Upper lobe of left lung (tissue), 6 donors: ENCODE results near the gene OCSTAMP. TPM values are rescaled to one million over a fixed set of nuclear protein-coding genes. Genes with fewer than 3 reads are reported as not detected.

ENCODE experiments used
- ATAC-seq, 2 donors: fragments of 200-7000 bp; cut with Tn5 transposase; one replicate each; pipeline ENCODE4 v1.9.1; 2022; ENCODE audit warnings: mild to moderate bottlenecking in 2 of 2, moderate library complexity in 2 of 2; ENCODE audit not compliant: low FRiP score in 2 of 2
- DNase-seq, 2 donors: peaks; one replicate each; pipeline ENCODE4 v3.0.0-alpha.2; 2019 to 2020
- H3K27ac ChIP-seq, 4 donors: fragments of 200-600 bp; sonication (generic); one replicate each; pipeline ENCODE4 v1.5.1; 2016 to 2019
- H3K27me3 ChIP-seq, 4 donors: fragments of 200-600 bp; sonication (generic); one replicate each; pipeline ENCODE4 v1.5.1; 2017 to 2019
- H3K36me3 ChIP-seq, 4 donors: fragments of 200-600 bp; sonication (generic); one replicate each; pipeline ENCODE4 v1.5.1; 2016 to 2019
- H3K4me1 ChIP-seq, 4 donors: fragments of 200-600 bp; sonication (generic); one replicate each; pipeline ENCODE4 v1.5.1; 2018 to 2019
- H3K4me3 ChIP-seq, 4 donors: fragments of 200-600 bp; sonication (generic); one replicate each; pipeline ENCODE4 v1.5.1; 2017 to 2019; ENCODE audit warnings: mild to moderate bottlenecking in 2 of 4, moderate library complexity in 1 of 4
- H3K9me3 ChIP-seq, 4 donors: fragments of 200-600 bp; sonication (generic); one replicate each; pipeline ENCODE4 v1.5.1; 2018 to 2019
- EP300 ChIP-seq, 4 donors: sonication (generic); formaldehyde crosslinking; IDR thresholded peaks; one replicate each; pipeline ENCODE4 v1.5.1; 2017; ENCODE audit warnings: antibody characterized with exemption in 4 of 4, control low read depth in 2 of 4
- POLR2A ChIP-seq, 4 donors: fragments of 450-650 bp; IDR thresholded peaks; one replicate each; pipeline ENCODE4 v1.5.1; 2016 to 2017; ENCODE audit warnings: antibody characterized with exemption in 4 of 4, mild to moderate bottlenecking in 2 of 4
- POLR2AphosphoS5 ChIP-seq, 2 donors: sonication (generic); formaldehyde crosslinking; IDR thresholded peaks; one replicate each; pipeline ENCODE4 v1.5.1; 2017; ENCODE audit warnings: antibody characterized with exemption in 2 of 2
- WGBS, 2 donors: methylation state at CpG; one replicate each; pipeline ENCODE4 v1.1.5; 2017 to 2018; 5-methylcytosine and 5-hydroxymethylcytosine counted together
- total RNA-seq, 6 donors: library from RNA; depleted of rRNA in 4 of 6; stranded (reverse); fragments of >200 nt in 4 of 6; gene quantifications; one replicate each; pipeline versions ENCODE4 v1.1.0 to v1.2.1, GENCODE V29; 2016 to 2021
- TF ChIP-seq, protein P1 (sequence below), 6 experiments: fragments of 450-650 bp in 4 of 6; fragments of 200-600 bp in 2 of 6; sonication (generic) in 2 of 6; IDR thresholded peaks; one replicate each; pipeline ENCODE4 v1.5.1; 2016 to 2019; ENCODE audit warnings: antibody characterized with exemption in 6 of 6
- donor health status: DM: no; HTN: no; CAD: no; lungs with moderate emphysema.
- donor health status: DM: no; HTN: yes; CAD: no; lungs with severe emphysema.

The OCSTAMP gene
- total RNA-seq, 6 donors from 2014 or later = not detected

DNA sequence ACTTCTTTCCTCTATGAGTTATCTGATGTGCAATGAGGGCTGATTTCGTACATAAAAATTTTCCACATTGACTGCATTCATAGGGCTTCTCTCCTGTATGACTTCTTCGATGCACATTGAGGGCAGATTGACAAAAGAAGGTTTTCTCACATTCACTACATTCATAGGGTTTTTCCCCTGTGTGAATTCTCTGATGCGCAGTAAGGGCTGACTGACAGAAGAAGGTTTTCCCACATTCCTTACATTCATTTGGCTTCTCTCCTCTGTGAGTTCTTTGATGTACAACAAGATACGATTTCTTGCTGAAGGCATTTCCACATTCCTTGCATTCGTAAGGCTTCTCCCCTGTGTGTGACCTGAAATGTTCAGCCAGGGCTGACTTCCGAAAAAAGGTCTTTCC, 48.5 kb downstream of the OCSTAMP start:
- H3K9me3 ChIP-seq = peaks cover 17 to 42% (median 40%) of the 10 kb centered on the region in 4 donors
- ATAC-seq (no peak), DNase-seq (no peak)
- no peaks in the 10 kb centered on the region for H3K4me1 ChIP-seq
- no peak overlapping the region for H3K4me3 ChIP-seq
- no peaks in the 10 kb centered on the region for H3K36me3 ChIP-seq
- 91 to 94% methylated on average over 6 of the region's 6 CpGs for WGBS, 2 donors
- no peaks in the 10 kb centered on the region for H3K27me3 ChIP-seq
- TF ChIP-seq, protein P1, sequence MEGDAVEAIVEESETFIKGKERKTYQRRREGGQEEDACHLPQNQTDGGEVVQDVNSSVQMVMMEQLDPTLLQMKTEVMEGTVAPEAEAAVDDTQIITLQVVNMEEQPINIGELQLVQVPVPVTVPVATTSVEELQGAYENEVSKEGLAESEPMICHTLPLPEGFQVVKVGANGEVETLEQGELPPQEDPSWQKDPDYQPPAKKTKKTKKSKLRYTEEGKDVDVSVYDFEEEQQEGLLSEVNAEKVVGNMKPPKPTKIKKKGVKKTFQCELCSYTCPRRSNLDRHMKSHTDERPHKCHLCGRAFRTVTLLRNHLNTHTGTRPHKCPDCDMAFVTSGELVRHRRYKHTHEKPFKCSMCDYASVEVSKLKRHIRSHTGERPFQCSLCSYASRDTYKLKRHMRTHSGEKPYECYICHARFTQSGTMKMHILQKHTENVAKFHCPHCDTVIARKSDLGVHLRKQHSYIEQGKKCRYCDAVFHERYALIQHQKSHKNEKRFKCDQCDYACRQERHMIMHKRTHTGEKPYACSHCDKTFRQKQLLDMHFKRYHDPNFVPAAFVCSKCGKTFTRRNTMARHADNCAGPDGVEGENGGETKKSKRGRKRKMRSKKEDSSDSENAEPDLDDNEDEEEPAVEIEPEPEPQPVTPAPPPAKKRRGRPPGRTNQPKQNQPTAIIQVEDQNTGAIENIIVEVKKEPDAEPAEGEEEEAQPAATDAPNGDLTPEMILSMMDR (IDR thresholded peaks at IDR 0.05) = no peak
- TF ChIP-seq POLR2A (IDR thresholded peaks at IDR 0.05) (no peak), EP300 (IDR thresholded peaks at IDR 0.05) (no peak), POLR2AphosphoS5 (IDR thresholded peaks at IDR 0.05) (no peak)
- no peak overlapping the region for H3K27ac ChIP-seq

DNA sequence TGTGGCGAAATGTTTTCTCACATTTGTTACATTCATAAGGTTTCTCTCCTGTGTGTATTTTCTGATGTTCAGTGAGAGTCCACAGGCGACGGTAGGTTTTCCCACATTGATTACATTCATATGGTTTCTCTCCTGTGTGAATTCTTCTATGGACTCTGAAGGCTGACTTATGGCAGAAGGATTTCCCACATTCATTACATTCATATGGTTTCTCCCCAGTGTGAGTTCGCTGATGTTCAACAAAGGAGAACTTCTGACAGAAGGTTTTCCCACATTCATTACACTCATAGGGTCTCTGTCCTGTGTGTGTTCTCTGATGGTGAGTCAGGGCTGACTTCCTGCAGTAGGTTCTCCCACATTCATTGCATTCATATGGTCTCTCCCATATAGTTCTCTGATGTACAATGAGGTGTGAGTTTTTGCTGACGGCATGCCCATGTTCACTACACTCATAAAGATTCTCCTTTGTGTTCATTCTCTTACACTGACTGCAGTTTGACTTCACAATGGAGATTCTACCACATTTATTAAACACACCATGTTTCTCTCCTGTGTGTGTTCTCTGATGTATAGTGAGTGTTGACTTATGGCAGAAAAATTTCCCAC, 49.0 kb downstream of the OCSTAMP start:
- Histone ChIP-seq H3K27me3 (no peaks in the 10 kb centered on the region), H3K9me3 (peaks cover 17 to 42% (median 40%) of the 10 kb centered on the region in 4 donors), H3K27ac (no peak overlapping the region), H3K36me3 (no peaks in the 10 kb centered on the region), H3K4me3 (no peak overlapping the region), H3K4me1 (no peaks in the 10 kb centered on the region)
- no peak for DNase-seq
- ATAC-seq = no peak
- 97 to 98% methylated on average over 5 of the region's 5 CpGs for WGBS, 2 donors
- TF ChIP-seq, protein P1 (IDR thresholded peaks at IDR 0.05) = no peak
- no peak for TF ChIP-seq POLR2A (IDR thresholded peaks at IDR 0.05)
- TF ChIP-seq POLR2AphosphoS5 (IDR thresholded peaks at IDR 0.05) = no peak
- TF ChIP-seq EP300 (IDR thresholded peaks at IDR 0.05) = no peak

DNA sequence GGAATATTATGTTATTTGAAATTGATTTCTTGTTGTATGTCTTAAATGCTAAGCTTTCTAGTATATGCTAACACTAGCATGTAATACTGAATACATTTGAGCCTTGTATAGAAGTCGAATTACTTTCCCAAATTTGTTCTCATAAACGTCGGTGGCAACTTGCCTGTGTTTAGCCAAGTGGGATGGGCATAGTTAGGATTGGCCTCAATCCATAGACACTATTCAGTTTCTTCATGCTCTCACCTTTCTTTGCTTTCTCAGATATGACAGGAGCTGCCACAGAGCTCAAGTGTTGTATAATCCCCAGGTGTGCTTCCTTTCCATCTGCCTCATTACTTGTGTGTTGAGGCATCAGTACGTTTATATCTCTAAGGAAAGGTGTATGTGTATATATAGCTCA, 56.4 kb downstream of the OCSTAMP start:
- WGBS, 2 donors = 82 to 88% methylated on average over 4 of the region's 4 CpGs
- Histone ChIP-seq H3K27ac (no peak overlapping the region), H3K4me3 (no peak overlapping the region), H3K36me3 (no peaks in the 10 kb centered on the region), H3K4me1 (no peaks in the 10 kb centered on the region), H3K9me3 (peaks cover 0 to 6% (median 0%) of the 10 kb centered on the region in 4 donors), H3K27me3 (no peaks in the 10 kb centered on the region)
- DNase-seq = no peak
- no peak for TF ChIP-seq POLR2AphosphoS5 (IDR thresholded peaks at IDR 0.05)
- no peak for ATAC-seq

DNA sequence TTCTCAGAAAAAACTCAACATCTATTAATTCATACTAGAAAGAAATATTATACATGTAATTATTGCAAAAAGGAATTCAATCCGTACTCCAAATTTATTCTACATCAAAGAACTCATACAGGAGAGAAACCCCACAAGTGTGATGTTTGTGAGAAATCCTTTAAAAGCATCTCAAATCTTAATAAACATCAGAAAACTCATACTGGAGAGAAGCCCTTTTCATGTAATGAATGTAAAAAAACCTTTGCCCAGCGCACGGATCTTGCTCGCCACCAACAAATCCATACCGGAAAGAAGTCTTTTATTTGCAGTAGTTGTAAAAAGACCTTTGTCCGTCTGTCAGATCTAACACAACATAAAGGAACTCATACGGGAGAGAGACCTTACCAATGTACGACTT, 59.1 kb downstream of the OCSTAMP start:
- H3K27ac ChIP-seq = no peak overlapping the region
- no peaks in the 10 kb centered on the region for H3K27me3 ChIP-seq
- 89 to 90% methylated on average over 8 of the region's 8 CpGs for WGBS, 2 donors
- H3K4me3 ChIP-seq = no peak overlapping the region
- no peak for TF ChIP-seq POLR2A (IDR thresholded peaks at IDR 0.05)
- no peak for TF ChIP-seq POLR2AphosphoS5 (IDR thresholded peaks at IDR 0.05)
- TF ChIP-seq, protein P1 (IDR thresholded peaks at IDR 0.05) = no peak
- TF ChIP-seq EP300 (IDR thresholded peaks at IDR 0.05) = no peak
- H3K36me3 ChIP-seq = no peaks in the 10 kb centered on the region
- no peak for DNase-seq
- H3K9me3 ChIP-seq = peaks cover 0 to 6% (median 0%) of the 10 kb centered on the region in 4 donors
- no peaks in the 10 kb centered on the region for H3K4me1 ChIP-seq
- ATAC-seq = no peak

Other genes with a start within 250 kb of the OCSTAMP start
- under 1 TPM in 4 of 6 donors, not detected in 2; 0.10 to 0.40 (median 0.24) TPM for gene CDH22, start 242.2 kb downstream of the OCSTAMP start, total RNA-seq
- gene ELMO2, start 144.0 kb downstream of the OCSTAMP start, total RNA-seq = 100 to 1,000 TPM in 1 of 6 donors, 10 to 100 TPM in 5; 36.4 to 103 (median 46.3) TPM
- 10 to 100 TPM in 2 of 6 donors, 1 to 10 TPM in 4; 1.9 to 27.2 (median 5.2) TPM for gene ZNF334, start 37.1 kb downstream of the OCSTAMP start, total RNA-seq
- gene SLC13A3, start 100.8 kb upstream of the OCSTAMP start, total RNA-seq = 10 to 100 TPM in 1 of 6 donors, 1 to 10 TPM in 4, under 1 TPM in 1; 0.88 to 11.5 (median 1.3) TPM
- 10 to 100 TPM in 4 of 6 donors, 1 to 10 TPM in 2; 8.1 to 21.9 (median 12.5) TPM for gene TP53RK, start 138.8 kb upstream of the OCSTAMP start, total RNA-seq
- 10 to 100 TPM in 4 of 6 donors, 1 to 10 TPM in 2; 5.5 to 93.2 (median 13.8) TPM for gene SLC2A10, start 159.0 kb upstream of the OCSTAMP start, total RNA-seq